ENCODE results near the gene SFT2D1.
"Not testable (repeated sequence)": the region's sequence is repeated elsewhere in the genome, so short reads cannot be mapped to it uniquely, and the experiment has no call there.

GRCh38 chr6:166362427-166362826, 20.1 kb upstream of the SFT2D1 start:
- TF ChIP-seq POLR2A (IDR thresholded peaks at IDR 0.05) = not testable (repeated sequence)
- TF ChIP-seq, protein P1, sequence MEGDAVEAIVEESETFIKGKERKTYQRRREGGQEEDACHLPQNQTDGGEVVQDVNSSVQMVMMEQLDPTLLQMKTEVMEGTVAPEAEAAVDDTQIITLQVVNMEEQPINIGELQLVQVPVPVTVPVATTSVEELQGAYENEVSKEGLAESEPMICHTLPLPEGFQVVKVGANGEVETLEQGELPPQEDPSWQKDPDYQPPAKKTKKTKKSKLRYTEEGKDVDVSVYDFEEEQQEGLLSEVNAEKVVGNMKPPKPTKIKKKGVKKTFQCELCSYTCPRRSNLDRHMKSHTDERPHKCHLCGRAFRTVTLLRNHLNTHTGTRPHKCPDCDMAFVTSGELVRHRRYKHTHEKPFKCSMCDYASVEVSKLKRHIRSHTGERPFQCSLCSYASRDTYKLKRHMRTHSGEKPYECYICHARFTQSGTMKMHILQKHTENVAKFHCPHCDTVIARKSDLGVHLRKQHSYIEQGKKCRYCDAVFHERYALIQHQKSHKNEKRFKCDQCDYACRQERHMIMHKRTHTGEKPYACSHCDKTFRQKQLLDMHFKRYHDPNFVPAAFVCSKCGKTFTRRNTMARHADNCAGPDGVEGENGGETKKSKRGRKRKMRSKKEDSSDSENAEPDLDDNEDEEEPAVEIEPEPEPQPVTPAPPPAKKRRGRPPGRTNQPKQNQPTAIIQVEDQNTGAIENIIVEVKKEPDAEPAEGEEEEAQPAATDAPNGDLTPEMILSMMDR (IDR thresholded peaks at IDR 0.05) = not testable (repeated sequence)
